ENCODE results near the gene ETF1.
"Not testable (repeated sequence)": the region's sequence is repeated elsewhere in the genome, so short reads cannot be mapped to it uniquely, and the experiment has no call there.

ETF1 gene

GRCh38 chr5:138482638-138483037, 60.4 kb downstream of the ETF1 start:
- no peak for DNase-seq

GRCh38 chr5:138476918-138477317, 66.1 kb downstream of the ETF1 start:
- DNase-seq = no peak

GRCh38 chr5:138473151-138473550, 69.9 kb downstream of the ETF1 start:
- DNase-seq = not testable (repeated sequence)

- DNase-seq = no peak
These were observed 70.7 kb downstream of the ETF1 start for GRCh38 chr5:138472353-138472752.

- DNase-seq = no peak
These were observed 72.0 kb downstream of the ETF1 start for GRCh38 chr5:138471052-138471361.

- DNase-seq = no peak
These were observed 72.5 kb downstream of the ETF1 start for GRCh38 chr5:138470322-138471051.

- DNase-seq = no peak
These were observed 73.3 kb downstream of the ETF1 start for GRCh38 chr5:138469540-138470321.

GRCh38 chr5:138468966-138469539, 74.0 kb downstream of the ETF1 start:
- DNase-seq = no peak

- DNase-seq = no peak
These were observed 74.7 kb downstream of the ETF1 start for GRCh38 chr5:138468133-138468965.

- no peak for DNase-seq
These were observed 75.3 kb downstream of the ETF1 start for GRCh38 chr5:138467711-138468132.

- DNase-seq = no peak
These were observed 75.9 kb downstream of the ETF1 start for GRCh38 chr5:138466900-138467710.

GRCh38 chr5:138466125-138466899, 76.7 kb downstream of the ETF1 start:
- DNase-seq = no peak

GRCh38 chr5:138465261-138466124, 77.5 kb downstream of the ETF1 start, which contains the start of gene EGR1:
EGR1 (plus strand) TSS chr5:138465479; CDS start chr5:138465762, 283 bp downstream.
- DNase-seq = peak; percentile 93

- DNase-seq = peak; percentile 99
These were observed 78.4 kb downstream of the ETF1 start for GRCh38 chr5:138464388-138465260.

GRCh38 chr5:138464008-138464387, 79.0 kb downstream of the ETF1 start:
- peak; percentile 98 for DNase-seq

- DNase-seq = no peak
These were observed 79.5 kb downstream of the ETF1 start for GRCh38 chr5:138463419-138464007.

- DNase-seq = no peak
These were observed 81.5 kb downstream of the ETF1 start for GRCh38 chr5:138461343-138462125.

Measured in NCI-H345 (cell line).